ENCODE data around the gene TRIM3. TPM values are rescaled to one million over a fixed set of nuclear protein-coding genes. Genes with fewer than 3 reads are reported as not detected.

TRIM3 gene
- total RNA-seq, 1 donor from 2014 or later, result 32.5 TPM

- peaks cover 31% of the 10 kb centered on the region for H3K4me1 Mint-ChIP-seq (ENCODE audit: unreplicated experiment)
- H3K27ac Mint-ChIP-seq (ENCODE audit: unreplicated experiment), result peak within 1 kb of the TSS; percentile 98
- no peaks in the 10 kb centered on the region for H3K9me3 Mint-ChIP-seq (ENCODE audit: unreplicated experiment)
- TF ChIP-seq CTCF (IDR thresholded peaks at IDR 0.05), result no peak
- peak; percentile 99 for DNase-seq (ENCODE audit: extremely low spot score, unreplicated experiment)
- peaks cover 32% of the 10 kb centered on the region for H3K36me3 Mint-ChIP-seq (ENCODE audit: unreplicated experiment)
- H3K27me3 Mint-ChIP-seq (ENCODE audit: unreplicated experiment), result no peaks in the 10 kb centered on the region
- H3K4me3 Mint-ChIP-seq (ENCODE audit: unreplicated experiment), result peak within 1 kb of the TSS; percentile 95
These were observed 7.5 kb upstream of the TRIM3 start, which contains the start of the genes ARFIP2 and TIMM10B for GRCh38 chr11:6481012-6481923. Gene ARFIP2, minus strand, starts transcription at chr11:6481331. Its CDS starts 910 bp downstream, at chr11:6480421. Gene TIMM10B, plus strand, starts transcription at chr11:6481501. Its CDS starts 16 bp downstream, at chr11:6481517.

GRCh38 chr11:6480299-6480914 lies 6.7 kb upstream of the TRIM3 start:
- no peak for TF ChIP-seq CTCF (IDR thresholded peaks at IDR 0.05)
- H3K27me3 Mint-ChIP-seq (ENCODE audit: unreplicated experiment), result no peaks in the 10 kb centered on the region
- H3K4me3 Mint-ChIP-seq (ENCODE audit: unreplicated experiment), result peak overlapping the region; percentile 95
- peak overlapping the region; percentile 98 for H3K27ac Mint-ChIP-seq (ENCODE audit: unreplicated experiment)
- peaks cover 32% of the 10 kb centered on the region for H3K36me3 Mint-ChIP-seq (ENCODE audit: unreplicated experiment)
- H3K9me3 Mint-ChIP-seq (ENCODE audit: unreplicated experiment), result no peaks in the 10 kb centered on the region
- H3K4me1 Mint-ChIP-seq (ENCODE audit: unreplicated experiment), result peaks cover 33% of the 10 kb centered on the region
- no peak for DNase-seq (ENCODE audit: extremely low spot score, unreplicated experiment)

- Mint-ChIP-seq H3K9me3 (ENCODE audit: unreplicated experiment) (no peaks in the 10 kb centered on the region), H3K27me3 (ENCODE audit: unreplicated experiment) (no peaks in the 10 kb centered on the region), H3K4me3 (ENCODE audit: unreplicated experiment) (no peak overlapping the region), H3K27ac (ENCODE audit: unreplicated experiment) (no peak overlapping the region), H3K4me1 (ENCODE audit: unreplicated experiment) (peaks cover 45% of the 10 kb centered on the region), H3K36me3 (ENCODE audit: unreplicated experiment) (peaks cover 18% of the 10 kb centered on the region)
- TF ChIP-seq CTCF (IDR thresholded peaks at IDR 0.05), result no peak
- no peak for DNase-seq (ENCODE audit: extremely low spot score, unreplicated experiment)
These were observed 2.8 kb upstream of the TRIM3 start for GRCh38 chr11:6476571-6476970.

GRCh38 chr11:6475936-6476335 lies 2.2 kb upstream of the TRIM3 start:
- no peak overlapping the region for H3K4me3 Mint-ChIP-seq (ENCODE audit: unreplicated experiment)
- TF ChIP-seq CTCF (IDR thresholded peaks at IDR 0.05), result no peak
- H3K27me3 Mint-ChIP-seq (ENCODE audit: unreplicated experiment), result no peaks in the 10 kb centered on the region
- peaks cover 44% of the 10 kb centered on the region for H3K4me1 Mint-ChIP-seq (ENCODE audit: unreplicated experiment)
- peak overlapping the region; percentile 93 for H3K27ac Mint-ChIP-seq (ENCODE audit: unreplicated experiment)
- no peak for DNase-seq (ENCODE audit: extremely low spot score, unreplicated experiment)
- H3K9me3 Mint-ChIP-seq (ENCODE audit: unreplicated experiment), result no peaks in the 10 kb centered on the region
- H3K36me3 Mint-ChIP-seq (ENCODE audit: unreplicated experiment), result peaks cover 17% of the 10 kb centered on the region
